NCI-H1694 treated with DMSO at 0.1 percent for 48 hours (cell line): Measurements from ENCODE around the gene HNRNPD.
"Not testable (repeated sequence)": the region's sequence is repeated elsewhere in the genome, so short reads cannot be mapped to it uniquely, and the experiment has no call there.

ENCODE experiments used
- DNase-seq: peaks from one replicate; lab custom pipeline; 2025; lab: John Stamatoyannopoulos, UW

The HNRNPD gene

GRCh38 chr4:82372517-82373485 is 990 bp downstream of the HNRNPD start:
- DNase-seq: peak; percentile 37

- DNase-seq: no peak
These were observed 2.3 kb downstream of the HNRNPD start for GRCh38 chr4:82371497-82371896.

- no peak for DNase-seq
These were observed 6.2 kb downstream of the HNRNPD start for GRCh38 chr4:82367438-82368097.

- not testable (repeated sequence) for DNase-seq
These were observed 7.4 kb downstream of the HNRNPD start for GRCh38 chr4:82366431-82366830.

GRCh38 chr4:82363896-82364487 is 9.8 kb downstream of the HNRNPD start:
- DNase-seq: no peak

GRCh38 chr4:82362565-82362964 is 11.2 kb downstream of the HNRNPD start:
- DNase-seq: no peak

GRCh38 chr4:82360298-82361177 is 13.3 kb downstream of the HNRNPD start:
- DNase-seq: no peak

- DNase-seq: no peak
These were observed 14.9 kb downstream of the HNRNPD start for GRCh38 chr4:82358847-82359246.

GRCh38 chr4:82357640-82358039 is 16.2 kb downstream of the HNRNPD start:
- DNase-seq: no peak

- no peak for DNase-seq
These were observed 19.0 kb downstream of the HNRNPD start for GRCh38 chr4:82354788-82355187.

- no peak for DNase-seq
These were observed 20.9 kb downstream of the HNRNPD start for GRCh38 chr4:82352825-82353366.

- no peak for DNase-seq
These were observed 21.5 kb downstream of the HNRNPD start for GRCh38 chr4:82352118-82352824.

- DNase-seq: no peak
These were observed 27.7 kb downstream of the HNRNPD start for GRCh38 chr4:82346126-82346525.

- DNase-seq: no peak
These were observed 38.7 kb downstream of the HNRNPD start for GRCh38 chr4:82335043-82335442.

GRCh38 chr4:82333641-82334040 is 40.1 kb downstream of the HNRNPD start:
- DNase-seq: not testable (repeated sequence)

- no peak for DNase-seq
These were observed 42.0 kb downstream of the HNRNPD start for GRCh38 chr4:82331814-82332213.

GRCh38 chr4:82320351-82320750 is 53.4 kb downstream of the HNRNPD start:
- no peak for DNase-seq

- not testable (repeated sequence) for DNase-seq
These were observed 70.7 kb downstream of the HNRNPD start for GRCh38 chr4:82303063-82303462.
